Anterior cingulate cortex (tissue), 58 donors: ENCODE data around the gene TIGD6.

Experiments used
- DNase-seq, 58 donors: peaks; one replicate each; lab custom pipeline; 2025; lab: John Stamatoyannopoulos, UW

TIGD6 gene

GRCh38 chr5:150017226-150018005 is 17.0 kb upstream of the TIGD6 start:
- DNase-seq: no peak

- DNase-seq: no peak
These were observed 16.1 kb upstream of the TIGD6 start for GRCh38 chr5:150016537-150016936.

- no peak for DNase-seq
These were observed 15.0 kb upstream of the TIGD6 start for GRCh38 chr5:150015415-150015814.

GRCh38 chr5:150014456-150014855 is 14.0 kb upstream of the TIGD6 start:
- DNase-seq: no peak

- no peak for DNase-seq
These were observed 13.5 kb upstream of the TIGD6 start for GRCh38 chr5:150013931-150014330.

GRCh38 chr5:150009671-150010387 is 9.4 kb upstream of the TIGD6 start:
- no peak for DNase-seq

GRCh38 chr5:150007050-150007449 is 6.6 kb upstream of the TIGD6 start:
- no peak for DNase-seq

- no peak for DNase-seq
These were observed 5.9 kb upstream of the TIGD6 start for GRCh38 chr5:150006318-150006717.

- DNase-seq: peak in 2 of 58 donors; percentile 6 to 14
These were observed 1.4 kb upstream of the TIGD6 start for GRCh38 chr5:150001660-150002486.

- DNase-seq: peak in 10 of 58 donors; percentile 11 to 68 (median 44)
These were observed 671 bp upstream of the TIGD6 start for GRCh38 chr5:150000990-150001659.

- DNase-seq: no peak
These were observed 593 bp downstream of the TIGD6 start for GRCh38 chr5:149999866-150000255.

- DNase-seq: no peak
These were observed 1.1 kb downstream of the TIGD6 start for GRCh38 chr5:149999359-149999758.

- no peak for DNase-seq
These were observed 2.2 kb downstream of the TIGD6 start for GRCh38 chr5:149998281-149998680.

GRCh38 chr5:149996205-149996890 is 4.1 kb downstream of the TIGD6 start:
- DNase-seq: no peak

GRCh38 chr5:149995385-149996204 is 4.9 kb downstream of the TIGD6 start:
- peak in 43 of 58 donors; percentile 9 to 73 (median 39) for DNase-seq

GRCh38 chr5:149993471-149993870 is 7.0 kb downstream of the TIGD6 start:
- DNase-seq: no peak

- peak in 45 of 58 donors; percentile 5 to 74 (median 32) for DNase-seq
These were observed 9.7 kb downstream of the TIGD6 start for GRCh38 chr5:149990518-149991376.

- no peak for DNase-seq
These were observed 12.3 kb downstream of the TIGD6 start for GRCh38 chr5:149988126-149988525.
